HT-29 (cell line): ENCODE results near the gene INTS1. TPM values are rescaled to one million over a fixed set of nuclear protein-coding genes. Genes with fewer than 3 reads are reported as not detected.

Experiments
- DNase-seq: peaks from one replicate; pipeline ENCODE4 v3.0.0-alpha.2; 2015; ENCODE audit warnings: low spot score
- total RNA-seq: library from RNA; depleted of rRNA; stranded (reverse); fragments of >200 nt; shearing (Covaris generic); gene quantifications from 2 replicates; pipeline ENCODE4 v1.2.3, GENCODE V29; 2014

Gene INTS1
- total RNA-seq, 1 experiment from 2014 or later, result 141 TPM

DNA sequence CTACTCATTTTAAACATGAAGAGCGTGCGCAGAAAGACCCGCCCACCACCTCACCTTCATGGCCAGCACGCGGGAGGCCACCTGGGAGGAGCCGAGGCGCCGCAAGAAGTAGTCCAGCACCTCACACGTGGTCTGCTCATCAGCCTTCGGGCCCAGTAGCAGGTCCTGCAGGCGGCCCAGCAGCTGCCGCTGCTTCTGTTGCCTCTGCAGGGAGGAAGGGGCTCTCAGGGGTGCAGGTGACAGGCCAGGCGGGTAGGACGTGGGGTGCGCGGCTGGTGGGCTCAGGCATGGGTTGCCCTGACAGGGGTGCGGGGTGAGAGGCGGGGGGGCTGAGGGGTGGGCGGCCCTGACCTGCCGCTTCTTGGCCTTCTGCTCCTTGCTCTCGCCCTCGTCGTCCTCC is 17.6 kb downstream of the INTS1 start:
- no peak for DNase-seq

DNA sequence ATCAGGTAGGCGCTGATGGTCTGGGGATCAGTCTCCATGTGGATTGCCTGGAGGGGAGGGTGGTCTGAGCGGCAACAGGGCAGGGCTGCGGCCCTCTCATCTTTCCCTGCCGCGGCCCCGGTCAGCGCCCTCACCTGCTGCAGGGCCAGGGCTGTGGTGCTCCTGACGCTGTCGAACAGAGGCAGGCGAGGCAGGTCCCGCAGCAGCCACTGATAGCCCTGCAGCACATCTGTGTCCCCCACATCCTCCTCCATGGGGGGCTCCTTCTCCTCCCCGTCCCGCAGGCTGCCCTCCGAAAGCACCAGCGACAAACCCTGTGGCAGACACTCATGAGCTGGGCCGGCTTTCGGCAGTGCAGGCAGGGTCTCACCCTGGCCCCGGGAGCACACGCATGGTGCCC is 19.0 kb downstream of the INTS1 start:
- no peak for DNase-seq

DNA sequence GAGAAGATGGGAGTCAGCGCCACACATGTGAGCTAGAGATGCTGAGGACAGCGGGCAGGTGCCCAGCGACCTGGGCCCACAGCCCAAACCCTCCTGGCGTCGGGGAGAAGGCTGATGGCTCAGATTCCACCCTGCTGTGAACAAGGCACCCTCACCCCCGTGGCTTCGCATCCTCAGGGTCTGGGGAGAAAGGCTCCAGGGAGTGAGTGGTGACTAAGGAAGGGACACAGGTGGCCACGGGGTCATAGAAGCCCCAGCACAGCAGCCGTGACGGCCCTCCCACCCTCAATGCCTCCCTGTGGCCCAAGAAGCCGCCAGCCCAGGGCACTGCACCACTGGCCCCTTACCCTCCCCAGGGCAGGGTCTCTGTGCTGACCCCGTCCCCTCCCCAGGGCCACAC is 19.6 kb downstream of the INTS1 start:
- DNase-seq, result no peak

DNA sequence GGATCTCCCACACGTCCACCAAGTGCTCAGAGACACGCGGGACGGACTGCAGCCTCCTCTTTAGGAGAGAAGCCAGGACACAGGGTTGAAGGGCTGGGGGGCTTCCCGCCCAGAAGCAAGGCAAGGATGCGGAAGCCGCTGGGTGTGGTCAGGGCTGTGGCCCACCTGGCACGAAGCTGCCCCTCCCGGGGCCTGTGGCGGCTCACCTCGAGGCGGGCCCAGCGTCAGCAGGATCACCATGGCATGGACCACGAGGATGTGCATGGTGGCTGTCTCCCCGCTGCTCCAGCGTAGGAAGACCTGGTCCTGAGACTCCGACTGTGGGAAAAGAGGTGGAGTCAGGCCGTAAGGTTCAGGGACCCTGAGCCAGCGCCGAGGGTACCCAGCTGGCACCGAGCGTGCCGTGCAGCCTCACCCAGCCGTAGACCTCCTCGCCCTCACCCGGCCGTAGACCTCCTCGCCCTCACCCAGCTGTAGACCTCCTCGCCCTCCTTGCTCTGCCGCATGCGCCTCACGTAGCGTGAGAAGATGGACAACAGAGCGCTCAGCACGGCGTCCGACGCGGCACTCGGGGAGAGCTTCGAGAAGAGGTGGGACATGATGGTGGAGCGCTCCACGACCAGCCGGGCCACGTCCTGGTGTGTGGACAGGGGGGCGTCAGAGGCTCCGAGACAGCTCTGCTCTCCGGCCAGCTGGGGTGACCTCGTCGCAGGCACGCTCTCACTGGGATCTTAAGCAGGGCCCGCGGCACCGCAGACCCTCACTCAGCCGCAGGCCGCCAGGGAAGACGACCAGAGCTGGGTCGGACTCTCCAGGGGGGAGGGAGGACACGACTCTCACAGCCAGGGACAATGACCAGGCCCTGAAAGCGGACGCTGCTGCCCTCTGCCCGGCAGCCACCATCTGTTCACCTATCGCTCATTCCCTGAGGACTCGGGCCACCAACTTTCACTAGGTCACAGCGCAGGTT is 20.4 kb downstream of the INTS1 start:
- no peak for DNase-seq

DNA sequence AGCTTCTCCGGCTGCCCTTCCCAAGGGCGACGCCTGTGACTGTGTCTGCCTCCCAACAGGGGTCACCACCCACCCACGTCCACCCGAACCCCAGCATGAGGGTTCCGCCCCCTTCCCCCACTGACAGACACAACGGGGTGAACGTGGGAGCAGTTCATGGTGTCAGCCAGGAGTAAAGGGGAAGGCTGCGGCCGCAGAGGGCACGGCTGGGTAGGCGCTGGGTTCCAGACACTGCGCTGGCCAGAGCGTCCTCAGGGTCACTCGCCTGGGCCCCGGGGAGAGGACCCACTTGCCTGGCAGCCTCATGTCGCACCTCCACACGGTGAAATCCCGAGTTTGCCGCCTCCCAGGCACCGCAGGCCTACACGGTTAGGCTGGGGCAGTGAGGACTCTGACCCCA is 21.1 kb downstream of the INTS1 start:
- no peak for DNase-seq

DNA sequence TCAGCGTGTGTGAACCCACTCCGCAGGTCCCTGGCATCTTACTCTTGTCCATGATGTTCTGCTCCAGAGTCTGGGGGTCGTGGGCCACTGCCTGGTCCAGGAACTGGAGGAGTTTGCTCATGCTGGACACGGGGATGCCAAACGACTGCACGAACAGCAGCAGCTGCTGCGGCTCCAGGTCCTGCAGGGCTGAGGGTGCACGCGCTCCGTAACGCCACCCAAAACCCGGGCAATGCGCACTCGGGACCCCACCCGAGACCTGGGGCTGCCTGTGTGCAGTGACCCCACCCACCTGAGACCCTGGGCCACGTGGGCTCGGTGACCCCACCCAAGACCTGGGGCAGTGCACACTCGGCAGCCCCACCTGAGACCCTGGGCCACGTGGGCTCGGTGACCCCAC is 22.9 kb downstream of the INTS1 start:
- no peak for DNase-seq

DNA sequence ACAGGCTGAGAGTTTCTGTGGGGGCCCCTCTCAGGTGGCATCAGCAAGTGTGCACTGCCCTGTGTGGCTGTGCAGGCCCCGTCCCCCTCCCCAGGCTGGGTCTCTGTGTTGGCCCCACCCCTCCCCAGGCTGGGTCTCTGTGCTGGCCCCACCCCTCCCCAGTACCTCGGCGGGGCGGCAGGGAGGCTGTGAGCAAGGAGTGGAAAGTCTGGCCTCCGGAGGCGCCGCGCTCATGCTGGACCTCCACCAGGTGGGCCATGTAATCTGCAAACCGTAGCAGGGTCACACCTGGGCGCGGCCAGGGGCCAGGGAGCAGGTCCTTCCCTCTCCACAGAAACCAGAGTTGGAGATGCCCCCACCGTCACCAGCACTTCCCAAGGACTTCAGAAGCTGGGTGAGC is 23.5 kb downstream of the INTS1 start:
- DNase-seq, result no peak

DNA sequence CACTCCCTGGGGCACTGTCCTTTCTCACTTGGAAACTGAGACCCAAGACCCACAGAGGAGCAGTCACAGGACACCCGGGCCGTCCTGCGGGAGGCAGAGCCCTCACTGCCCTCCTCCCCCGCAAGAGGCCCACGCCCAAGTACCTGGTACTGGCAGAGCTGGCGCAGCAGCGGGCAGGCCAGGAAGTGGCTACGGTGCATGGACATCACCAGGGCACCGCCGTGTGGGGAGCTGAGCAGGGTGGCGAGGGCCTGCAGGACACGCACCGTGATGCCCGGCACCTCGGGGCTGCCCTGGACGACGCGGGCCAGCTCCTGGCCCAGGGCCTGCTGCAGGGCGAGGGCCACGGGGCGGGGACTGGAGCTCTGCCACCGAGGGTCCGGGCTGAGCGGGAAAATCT is 24.9 kb downstream of the INTS1 start:
- DNase-seq, result no peak

DNA sequence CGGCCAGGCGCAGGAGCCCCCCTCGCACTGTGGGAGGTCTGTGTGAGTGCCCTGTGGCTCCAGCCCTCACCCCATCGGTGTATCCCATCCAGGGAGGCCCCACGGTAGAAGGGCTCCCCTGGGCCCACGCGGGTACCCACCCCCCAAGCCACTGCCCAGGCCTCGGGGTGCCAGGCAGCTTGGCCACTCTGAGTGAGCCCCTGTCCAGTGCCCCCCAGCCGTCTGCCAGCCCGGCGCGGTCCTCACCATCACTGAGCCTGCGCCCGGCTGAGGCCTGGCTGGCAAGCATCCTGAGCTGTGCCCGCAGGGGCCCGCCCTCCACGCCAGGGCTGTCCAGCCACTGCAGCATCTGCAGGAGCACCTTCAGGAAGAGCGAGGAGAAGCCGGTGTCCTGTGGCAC is 25.7 kb downstream of the INTS1 start:
- DNase-seq, result no peak

DNA sequence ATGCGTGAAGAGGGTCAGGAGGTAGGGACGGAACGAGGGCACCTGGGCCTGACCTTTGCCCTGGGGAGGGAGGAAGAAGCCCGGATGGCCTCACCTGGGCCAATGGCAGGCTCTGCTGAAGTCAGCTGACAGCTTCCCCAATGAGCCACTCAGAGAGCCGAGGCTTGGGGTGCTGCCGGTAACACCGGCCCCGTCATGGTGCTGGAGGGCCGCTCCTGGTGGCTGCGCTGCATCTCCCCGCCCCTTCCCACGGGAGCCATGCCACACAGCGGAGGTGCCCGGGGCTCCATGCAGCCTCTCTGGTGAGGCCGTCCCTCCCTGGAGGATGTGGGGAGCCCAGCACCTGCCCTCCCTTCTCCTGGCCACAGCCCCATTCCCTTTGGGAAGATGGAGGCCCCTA is 27.3 kb downstream of the INTS1 start:
- DNase-seq, result no peak

DNA sequence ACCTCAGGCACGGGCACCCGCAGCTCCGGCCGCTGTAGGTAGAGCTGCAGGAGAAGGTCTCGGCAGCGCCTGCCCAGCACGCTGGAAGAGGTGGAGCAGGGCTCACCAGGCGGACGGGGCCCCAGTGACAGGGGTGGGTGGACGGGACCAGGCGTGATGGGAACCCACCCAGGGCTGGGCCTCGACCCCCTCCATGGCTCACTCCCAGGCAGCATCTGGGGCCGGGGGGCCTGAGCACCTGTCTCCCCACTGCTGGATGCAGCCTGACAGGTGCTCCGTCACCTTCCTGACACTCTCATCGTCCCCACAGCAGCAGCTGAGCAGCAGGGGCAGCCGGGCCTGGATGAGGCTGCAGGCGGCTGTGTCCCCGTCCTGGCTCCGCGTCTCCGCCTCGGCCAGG is 28.2 kb downstream of the INTS1 start:
- no peak for DNase-seq

DNA sequence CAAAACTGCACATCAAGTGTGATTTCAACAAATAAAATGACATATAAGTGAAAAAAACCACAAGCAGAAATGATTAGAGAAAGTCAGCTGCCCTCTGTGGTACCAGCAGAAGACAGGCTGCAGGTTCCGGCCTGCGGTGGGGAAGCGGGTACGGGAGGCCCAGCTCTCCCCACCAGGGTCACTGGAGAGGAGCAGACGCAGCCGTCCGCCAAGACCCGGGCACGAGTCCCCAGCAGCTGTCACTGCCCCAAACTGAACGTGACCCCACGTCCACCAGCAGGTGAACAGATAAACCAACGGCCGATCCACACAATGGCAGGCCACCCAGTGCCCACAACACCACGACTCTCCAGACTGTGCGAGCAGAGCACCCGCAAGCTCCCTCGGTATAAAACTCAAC is 28.8 kb downstream of the INTS1 start:
- no peak for DNase-seq

DNA sequence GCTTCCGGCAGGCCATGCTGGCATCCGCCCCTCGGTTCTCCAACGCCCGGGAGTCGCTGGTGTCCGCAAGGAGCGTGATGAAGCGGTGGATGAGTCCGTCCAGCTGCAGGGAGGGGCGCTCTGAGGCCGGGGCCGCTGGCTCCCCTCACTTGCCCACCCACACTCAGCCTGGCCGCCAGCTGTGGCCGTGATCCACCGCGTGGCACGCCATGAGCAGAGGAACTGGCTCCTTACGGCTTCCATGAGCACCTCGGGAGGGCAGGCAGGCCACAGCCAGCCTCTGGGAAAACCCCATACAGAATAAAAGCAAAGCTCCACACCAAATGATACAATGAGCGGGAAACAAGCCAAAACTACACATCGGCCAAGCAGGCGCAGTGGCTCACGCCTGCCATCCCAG is 29.5 kb downstream of the INTS1 start:
- no peak for DNase-seq

DNA sequence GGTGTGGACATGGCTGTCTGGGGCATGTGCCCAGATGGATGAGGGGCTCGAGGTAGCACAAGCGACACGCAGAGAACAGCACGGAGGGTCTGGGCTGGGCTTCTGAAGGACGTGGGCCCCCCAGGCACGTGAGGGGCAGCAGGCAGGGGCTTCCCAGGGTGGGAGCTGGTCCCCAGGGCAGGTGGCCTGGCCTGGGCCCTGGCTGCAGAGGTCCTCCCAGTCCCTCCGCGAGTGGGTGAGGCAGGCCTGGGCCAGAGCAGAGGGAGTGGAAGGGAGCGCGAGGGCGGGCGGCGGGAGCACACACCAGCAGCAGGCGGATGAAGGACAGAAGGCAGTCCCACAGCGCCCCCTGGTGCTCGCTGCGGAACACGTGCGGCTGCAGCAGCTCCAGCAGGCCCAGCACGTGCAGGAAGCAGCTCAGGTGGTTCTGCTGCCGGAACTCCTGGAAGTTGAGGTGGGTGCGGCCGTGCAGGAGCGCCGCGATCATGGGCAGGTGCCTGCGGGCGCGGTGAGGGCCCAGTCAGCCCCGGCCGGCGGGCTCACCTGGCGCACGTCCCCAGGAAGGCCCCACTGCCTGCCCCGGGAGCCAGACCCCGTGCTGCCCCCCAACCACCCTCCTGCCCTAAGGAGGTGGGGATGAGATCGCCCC is 30.2 kb downstream of the INTS1 start:
- DNase-seq, result peak; percentile 94

DNA sequence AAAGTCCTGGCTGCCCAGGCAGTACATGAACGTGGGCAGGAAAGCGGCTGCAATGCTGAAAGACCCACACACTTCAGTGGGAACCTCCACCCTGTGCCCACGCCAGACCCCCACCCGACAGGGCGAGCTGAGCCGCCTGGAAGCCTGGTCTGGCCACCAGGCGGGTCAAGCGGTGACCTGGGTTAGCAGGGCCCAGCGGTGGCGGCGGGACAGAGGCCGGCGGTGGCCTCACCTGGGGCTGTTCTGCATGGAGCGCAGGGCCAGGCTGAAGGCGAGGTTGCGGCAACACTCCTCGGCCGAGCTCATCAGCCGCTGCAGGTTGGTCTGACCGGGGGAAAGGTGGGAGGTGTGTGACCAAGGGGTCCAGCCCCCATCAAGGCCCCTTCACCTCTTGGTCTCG is 33.3 kb downstream of the INTS1 start:
- no peak for DNase-seq

DNA sequence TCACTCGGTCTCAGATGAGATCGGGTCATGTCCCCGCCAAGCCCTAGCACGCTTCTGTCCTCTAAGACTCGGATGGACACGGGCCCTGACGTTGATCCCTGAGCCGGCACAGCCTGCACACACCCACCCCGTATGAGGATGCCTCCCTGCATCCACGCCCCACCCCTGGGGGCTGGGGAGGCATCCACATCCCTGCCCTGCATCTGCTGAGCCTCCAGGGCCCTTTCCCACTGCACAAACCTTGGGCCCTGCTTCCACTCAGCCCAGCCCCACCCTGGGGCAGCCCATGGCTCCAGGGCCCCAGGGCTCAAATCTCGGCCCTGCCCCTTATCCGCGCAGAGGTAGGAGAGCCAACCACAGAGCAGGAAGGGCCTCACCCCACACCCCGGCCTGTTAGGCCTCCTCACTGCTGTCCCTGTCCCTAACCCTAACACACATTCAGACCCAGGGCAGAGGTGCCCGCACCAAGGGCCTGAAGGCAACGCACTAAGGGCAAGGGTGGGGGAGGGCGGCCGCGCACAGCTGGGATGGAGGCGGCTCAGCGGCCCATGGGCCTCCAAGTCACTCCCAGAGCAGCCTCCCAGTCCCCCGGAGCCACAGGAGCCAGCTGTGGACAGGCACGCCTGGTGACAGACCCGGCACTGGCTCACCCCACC is 35.4 kb downstream of the INTS1 start:
- DNase-seq, result no peak

DNA sequence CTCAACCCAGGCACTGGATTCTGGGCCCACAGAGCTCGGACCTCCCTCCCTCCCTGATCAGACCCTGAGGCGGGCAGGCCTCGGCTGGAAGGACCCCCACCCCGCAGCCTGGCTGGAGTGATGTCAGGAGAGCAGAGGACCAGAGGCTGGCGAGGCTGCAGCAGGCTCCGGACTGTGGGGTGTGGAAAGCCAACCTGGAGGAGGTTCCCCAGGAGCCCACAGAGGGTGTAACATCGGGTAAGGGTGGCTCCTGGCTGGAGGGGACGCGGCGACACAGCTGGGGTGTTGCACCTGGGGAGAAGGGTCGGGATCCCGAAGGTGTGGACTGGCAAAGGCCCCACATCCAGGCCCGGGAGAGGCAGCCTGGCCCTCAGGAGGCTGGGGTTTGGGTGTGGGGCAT is 36.0 kb downstream of the INTS1 start:
- DNase-seq, result no peak

DNA sequence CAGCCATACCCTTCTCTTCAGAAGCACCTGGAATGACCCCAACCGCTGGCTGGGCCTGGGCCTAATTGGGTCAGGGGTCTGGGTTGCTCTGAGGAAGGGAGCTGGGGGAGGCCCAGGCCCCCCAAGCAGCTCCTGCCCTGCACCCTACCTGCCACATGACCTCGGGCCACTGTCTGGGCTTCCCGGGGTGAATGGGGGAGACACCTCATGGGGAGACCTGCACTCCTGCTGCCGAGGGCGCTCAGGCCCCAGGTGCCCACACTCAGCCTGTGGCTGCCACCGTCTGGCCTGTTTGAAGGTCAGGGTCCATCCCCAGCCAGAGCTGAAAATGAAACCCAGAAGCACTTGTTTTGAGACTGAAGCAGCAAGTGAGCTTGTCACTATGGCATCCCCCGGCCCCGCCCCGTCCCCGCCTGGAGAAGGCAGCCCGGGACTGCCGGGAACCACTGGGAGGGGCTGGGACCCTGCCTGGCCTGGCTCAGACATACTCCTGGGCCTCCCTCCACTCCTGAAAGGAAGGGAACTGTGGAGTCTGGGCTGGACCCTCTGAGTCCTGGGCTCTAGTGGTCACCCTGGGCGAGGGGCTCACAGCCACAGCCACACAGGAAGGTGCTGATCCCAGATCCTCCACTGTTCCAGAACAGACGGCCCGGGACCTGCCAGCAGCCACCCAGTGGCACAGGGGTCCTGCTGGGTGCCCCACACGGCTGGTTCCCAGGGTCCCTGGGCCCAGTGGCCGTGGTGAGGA is 37.5 kb downstream of the INTS1 start:
- peak; percentile 62 for DNase-seq

DNA sequence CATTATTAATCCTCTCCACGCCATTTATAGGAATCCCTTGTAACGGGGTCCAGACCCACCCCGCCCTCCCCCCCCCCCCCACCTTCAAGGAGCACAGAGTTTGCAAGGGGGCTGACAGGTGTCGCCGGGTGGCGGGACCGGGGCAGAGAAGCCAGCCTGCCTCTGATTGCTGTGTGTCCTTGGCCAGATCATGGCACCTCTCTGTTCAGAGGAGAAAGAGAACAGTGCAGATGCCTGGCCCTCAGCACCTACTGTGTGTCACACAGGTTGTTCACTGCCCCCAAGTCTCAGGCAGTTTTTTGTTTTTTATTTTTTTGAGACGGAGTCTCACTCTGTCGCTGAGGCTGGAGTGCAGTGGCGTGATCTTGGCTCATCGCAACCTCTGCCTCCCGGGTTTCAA is 39.5 kb downstream of the INTS1 start:
- DNase-seq, result no peak

DNA sequence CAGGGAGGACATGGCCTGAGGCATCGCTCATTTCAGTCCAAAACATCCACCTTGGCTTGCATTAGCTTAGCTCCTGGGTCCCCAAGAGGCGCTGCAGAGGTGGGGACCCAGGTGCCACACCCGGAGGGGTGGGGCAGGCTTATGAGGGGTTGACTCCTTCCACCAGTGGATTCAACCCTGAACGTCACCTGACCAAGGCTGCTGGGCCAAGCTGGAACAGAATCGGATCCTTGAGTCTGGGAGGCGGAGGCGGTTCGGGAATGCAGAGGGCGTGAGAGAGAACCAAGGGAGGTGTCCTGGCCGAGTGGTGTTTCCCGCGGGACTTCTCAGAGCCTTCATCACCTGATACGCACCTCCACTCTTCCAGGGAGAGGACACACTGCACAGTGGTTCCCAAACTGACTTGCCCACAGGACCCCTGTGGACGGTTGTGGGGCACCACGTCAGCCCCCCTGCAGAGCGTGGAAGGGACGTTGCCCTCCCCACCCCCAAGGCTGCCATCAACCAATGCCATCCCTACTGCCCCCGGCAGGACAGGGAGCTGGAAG is 40.4 kb downstream of the INTS1 start:
- DNase-seq, result peak; percentile 31

DNA sequence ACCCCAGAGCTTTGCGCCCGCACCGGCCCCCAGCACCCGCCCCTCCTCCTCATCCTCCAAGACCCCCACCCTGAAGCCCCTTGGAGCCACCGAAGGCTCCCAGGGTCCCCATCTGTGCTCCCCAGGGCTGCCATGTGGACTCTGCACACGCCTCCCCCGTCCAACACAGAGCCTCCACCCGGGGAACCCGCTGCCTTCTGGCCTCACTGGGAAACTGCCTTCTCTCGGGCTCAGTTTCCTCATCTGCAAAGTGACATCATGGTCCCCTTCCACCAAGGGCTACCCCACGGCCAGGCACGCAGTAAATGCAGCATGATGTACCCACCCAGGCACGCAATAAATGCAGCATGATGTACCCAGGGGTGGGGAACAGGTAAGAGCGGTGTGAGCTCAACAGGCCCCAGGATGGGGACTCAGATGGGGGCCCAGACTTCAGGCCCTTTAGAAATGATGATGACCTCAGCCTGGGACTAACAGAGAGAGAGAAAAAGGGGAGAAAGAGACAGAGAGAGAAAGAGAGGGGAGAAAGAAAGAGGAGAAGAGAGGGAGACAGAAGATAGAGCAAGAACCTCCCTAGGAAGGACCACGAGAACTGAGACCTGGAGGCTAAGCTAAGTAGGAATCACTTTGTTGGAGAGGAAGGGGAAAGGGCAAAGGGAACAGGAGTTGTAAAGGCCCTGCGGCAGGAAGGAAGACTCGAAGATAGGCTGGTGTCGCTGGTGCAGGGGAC is 42.4 kb downstream of the INTS1 start:
- DNase-seq, result peak; percentile 47
